Activated CD4-positive, alpha-beta T cell treated with anti-CD3 and anti-CD28 coated beads, Interleukin-2, amount 10 ng/mL, durations not matched to agents 7 days and 5 days (primary cell): Measurements from ENCODE around the gene PNPLA2. TPM values are rescaled to one million over a fixed set of nuclear protein-coding genes. Genes with fewer than 3 reads are reported as not detected.

Experiments used
- CTCF ChIA-PET: fragments of 350-600 bp; sonication (Branson Sonifier 250); formaldehyde crosslinking; loops from one replicate; lab custom pipeline; 2021; ENCODE audit warnings: antibody characterized with exemption; lab: Charles Lee
- POLR2A ChIA-PET: fragments of 350-600 bp; sonication (Branson Sonifier 250); formaldehyde crosslinking; loops from one replicate; lab custom pipeline; 2021; ENCODE audit warnings: antibody characterized with exemption; lab: Charles Lee
- DNase-seq: peaks from one replicate; pipeline ENCODE4 v3.0.0-alpha.2; 2020
- H3K27ac Mint-ChIP-seq: one replicate; pipeline ENCODE4 v1.8.0; 2021; ENCODE audit warnings: mild to moderate bottlenecking, moderate library complexity, mixed read lengths
- H3K27me3 Mint-ChIP-seq: one replicate; pipeline ENCODE4 v1.8.0; 2021; ENCODE audit warnings: mixed read lengths
- H3K36me3 Mint-ChIP-seq: one replicate; pipeline ENCODE4 v1.8.0; 2021; ENCODE audit warnings: low read depth, mixed read lengths
- H3K4me1 Mint-ChIP-seq: one replicate; pipeline ENCODE4 v1.8.0; 2021; ENCODE audit warnings: mixed read lengths
- H3K4me3 Mint-ChIP-seq: one replicate; pipeline ENCODE4 v1.8.0; 2021; ENCODE audit warnings: mild to moderate bottlenecking, moderate library complexity, mixed read lengths
- H3K9me3 Mint-ChIP-seq: one replicate; pipeline ENCODE4 v1.8.0; 2021; ENCODE audit warnings: mixed read lengths
- total RNA-seq, 2 experiments: library from RNA; stranded (reverse); gene quantifications; one replicate each; pipeline ENCODE4 v1.2.3, GENCODE V29; 2021

PNPLA2 gene
- total RNA-seq, 2 experiments from 2014 or later, result 68.9 to 71.9 TPM

DNA sequence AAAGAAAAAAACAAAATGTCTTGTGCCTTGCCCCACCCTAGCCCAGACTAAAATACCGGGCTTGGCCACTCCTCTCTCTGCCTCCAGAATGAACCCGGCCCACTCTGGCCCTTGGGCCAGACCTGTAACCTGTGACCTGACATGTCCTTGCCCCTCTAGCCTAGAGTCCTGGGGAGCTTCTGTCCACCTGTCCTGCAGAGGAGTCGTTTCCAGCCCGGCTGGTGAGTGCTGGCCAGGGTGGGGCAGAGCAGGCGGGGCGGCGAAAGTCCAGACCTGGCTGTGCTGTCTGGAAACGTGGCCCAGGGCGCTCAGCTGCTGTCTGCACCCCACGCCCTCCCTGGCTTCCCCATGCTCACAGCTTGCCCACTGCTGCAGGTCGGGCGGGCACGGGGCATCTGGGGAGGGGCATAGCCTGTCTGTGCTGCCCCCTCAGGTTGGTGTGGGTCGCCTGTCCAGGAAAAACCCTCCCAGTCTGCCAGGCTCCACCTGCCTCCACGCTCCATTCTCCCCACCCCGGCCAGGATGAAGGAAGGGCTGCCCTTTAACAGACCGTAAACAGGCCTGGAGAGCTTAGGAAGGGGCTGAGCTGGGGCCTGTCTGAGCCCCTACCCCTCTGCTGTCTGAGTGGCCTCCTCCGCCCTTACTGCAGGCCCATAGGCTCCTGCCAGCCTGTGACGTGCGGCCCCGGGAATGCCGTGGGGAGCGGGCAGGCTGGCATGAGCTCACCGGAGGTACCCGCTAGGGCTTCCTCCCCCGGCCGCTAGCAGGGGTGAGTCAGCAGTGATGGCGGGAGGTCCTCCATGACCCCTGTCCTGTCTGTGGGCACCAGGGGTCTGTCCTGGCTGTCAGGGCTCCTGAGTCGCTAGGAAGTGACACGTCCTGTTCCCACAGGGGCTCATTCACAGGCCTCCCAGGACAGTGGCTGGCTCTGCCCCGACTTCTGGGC lies 15.9 kb downstream of the PNPLA2 start:
- no peak overlapping the region for H3K27ac Mint-ChIP-seq
- ChIA-PET CTCF (interaction anchor here (1.1 to 5.5 kb wide), 4 partner anchors 13 to 37 kb away, joined by 3 to 19 read pairs (median 4); partner anchors contain the start of gene PNPLA2), POLR2A (no interaction called here)
- H3K36me3 Mint-ChIP-seq, result peaks cover 2% of the 10 kb centered on the region
- peaks cover 23% of the 10 kb centered on the region for H3K27me3 Mint-ChIP-seq
- peaks cover 19% of the 10 kb centered on the region for H3K4me1 Mint-ChIP-seq
- no peak for DNase-seq
- H3K9me3 Mint-ChIP-seq, result no peaks in the 10 kb centered on the region
- H3K4me3 Mint-ChIP-seq, result peak overlapping the region; percentile 67

DNA sequence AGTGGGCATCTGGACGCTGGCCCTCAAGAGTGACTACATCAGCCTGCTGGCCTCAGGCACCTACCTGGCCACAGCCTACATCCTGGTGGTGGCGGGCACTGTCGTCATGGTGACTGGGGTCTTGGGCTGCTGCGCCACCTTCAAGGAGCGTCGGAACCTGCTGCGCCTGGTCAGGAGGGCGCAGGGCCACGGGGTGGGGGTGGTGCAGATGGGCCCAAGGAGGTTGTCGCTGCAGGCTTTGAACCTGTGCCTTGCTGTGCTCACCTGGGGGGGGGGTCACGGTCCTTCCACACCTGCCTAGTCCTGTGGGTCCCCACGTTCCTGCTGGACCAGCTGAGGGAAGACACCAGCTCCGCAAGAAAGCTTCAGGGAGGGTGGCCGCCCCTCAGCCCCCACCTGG lies 17.6 kb downstream of the PNPLA2 start:
- Mint-ChIP-seq H3K9me3 (no peaks in the 10 kb centered on the region), H3K27ac (no peak overlapping the region), H3K27me3 (peaks cover 12% of the 10 kb centered on the region), H3K36me3 (peaks cover 5% of the 10 kb centered on the region), H3K4me1 (peaks cover 28% of the 10 kb centered on the region), H3K4me3 (no peak overlapping the region)
- CTCF ChIA-PET, result interaction anchor here (5.5 kb wide), 1 partner anchor 11 kb away, joined by 19 read pairs; no protein-coding TSS in a partner anchor
- POLR2A ChIA-PET, result no interaction called here
- DNase-seq, result no peak

DNA sequence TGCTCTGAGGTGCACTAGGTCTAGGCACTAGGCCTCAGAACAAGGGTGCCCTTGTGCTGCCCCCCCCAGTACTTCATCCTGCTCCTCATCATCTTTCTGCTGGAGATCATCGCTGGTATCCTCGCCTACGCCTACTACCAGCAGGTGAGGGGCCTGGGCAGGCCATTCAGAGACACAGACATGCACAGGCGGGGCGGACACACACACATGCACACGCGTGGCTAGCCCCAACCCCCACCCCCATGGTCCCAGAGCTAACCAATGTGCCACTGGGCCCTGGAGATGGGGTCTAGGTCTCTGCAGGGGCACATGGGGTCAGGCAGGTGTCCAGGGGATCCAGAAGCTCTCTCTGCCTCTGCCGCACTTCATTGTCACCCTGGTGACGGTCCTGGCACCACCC lies 18.0 kb downstream of the PNPLA2 start:
- Mint-ChIP-seq H3K9me3 (no peaks in the 10 kb centered on the region), H3K27ac (no peak overlapping the region)

DNA sequence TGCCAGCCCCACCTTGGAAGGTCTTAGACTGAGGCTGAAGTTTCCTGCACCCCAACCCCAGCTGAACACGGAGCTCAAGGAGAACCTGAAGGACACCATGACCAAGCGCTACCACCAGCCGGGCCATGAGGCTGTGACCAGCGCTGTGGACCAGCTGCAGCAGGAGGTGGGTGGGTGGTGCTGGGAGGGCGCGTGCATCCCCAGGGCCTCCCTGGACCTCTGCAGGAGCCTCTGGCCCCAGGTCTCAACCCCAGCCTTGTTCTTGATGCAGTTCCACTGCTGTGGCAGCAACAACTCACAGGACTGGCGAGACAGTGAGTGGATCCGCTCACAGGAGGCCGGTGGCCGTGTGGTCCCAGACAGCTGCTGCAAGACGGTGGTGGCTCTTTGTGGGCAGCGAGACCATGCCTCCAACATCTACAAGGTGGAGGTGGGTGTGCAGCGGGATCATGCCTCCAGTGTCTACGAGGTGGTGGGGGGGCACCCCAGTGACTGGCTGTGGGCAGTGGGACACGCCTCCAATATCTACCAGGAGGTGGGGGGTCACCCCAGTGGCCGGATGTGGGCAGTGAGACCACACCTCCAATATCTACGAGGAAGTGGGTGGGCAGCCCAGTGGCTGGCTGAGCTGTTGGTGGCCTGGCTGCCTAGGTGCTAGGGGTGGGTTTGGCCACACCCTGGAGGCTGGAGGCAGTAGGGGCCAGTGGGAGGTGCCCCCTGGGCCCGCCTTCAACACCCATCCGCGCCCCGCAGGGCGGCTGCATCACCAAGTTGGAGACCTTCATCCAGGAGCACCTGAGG lies 18.7 kb downstream of the PNPLA2 start:
- Mint-ChIP-seq H3K4me3 (no peak overlapping the region), H3K4me1 (peaks cover 24% of the 10 kb centered on the region), H3K27ac (no peak overlapping the region), H3K36me3 (peaks cover 5% of the 10 kb centered on the region), H3K27me3 (peaks cover 4% of the 10 kb centered on the region), H3K9me3 (no peaks in the 10 kb centered on the region)
- CTCF ChIA-PET, result interaction anchor here (0.9 kb wide), 1 partner anchor 11 kb away, joined by 3 read pairs; no protein-coding TSS in a partner anchor
- POLR2A ChIA-PET, result no interaction called here
- DNase-seq, result no peak

More for the DNA sequence above, 18.0 kb downstream of the PNPLA2 start:
- peaks cover 5% of the 10 kb centered on the region for H3K36me3 Mint-ChIP-seq
- peaks cover 8% of the 10 kb centered on the region for H3K27me3 Mint-ChIP-seq
- ChIA-PET CTCF (no interaction called here), POLR2A (no interaction called here)
- no peak overlapping the region for H3K4me3 Mint-ChIP-seq
- DNase-seq, result no peak
- peaks cover 27% of the 10 kb centered on the region for H3K4me1 Mint-ChIP-seq

DNA sequence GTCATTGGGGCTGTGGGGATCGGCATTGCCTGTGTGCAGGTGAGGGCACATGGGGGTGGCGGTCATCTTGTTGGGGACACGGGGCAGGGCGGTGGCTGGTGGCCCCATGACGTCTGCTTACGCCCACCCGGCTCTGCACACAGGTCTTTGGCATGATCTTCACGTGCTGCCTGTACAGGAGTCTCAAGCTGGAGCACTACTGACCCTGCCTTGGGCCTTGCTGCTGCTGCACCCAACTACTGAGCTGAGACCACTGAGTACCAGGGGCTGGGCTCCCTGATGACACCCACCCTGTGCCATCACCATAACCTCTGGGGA lies 19.2 kb downstream of the PNPLA2 start:
- ChIA-PET POLR2A (no interaction called here), CTCF (interaction anchor here (0.7 to 0.9 kb wide), 2 partner anchors 11 to 68 kb away, joined by 3 read pairs; no protein-coding TSS in a partner anchor)
- no peak overlapping the region for H3K4me3 Mint-ChIP-seq
- H3K27me3 Mint-ChIP-seq, result peaks cover 4% of the 10 kb centered on the region
- H3K9me3 Mint-ChIP-seq, result no peaks in the 10 kb centered on the region
- no peak overlapping the region for H3K27ac Mint-ChIP-seq
- H3K36me3 Mint-ChIP-seq, result peaks cover 5% of the 10 kb centered on the region
- DNase-seq, result no peak
- peaks cover 24% of the 10 kb centered on the region for H3K4me1 Mint-ChIP-seq

DNA sequence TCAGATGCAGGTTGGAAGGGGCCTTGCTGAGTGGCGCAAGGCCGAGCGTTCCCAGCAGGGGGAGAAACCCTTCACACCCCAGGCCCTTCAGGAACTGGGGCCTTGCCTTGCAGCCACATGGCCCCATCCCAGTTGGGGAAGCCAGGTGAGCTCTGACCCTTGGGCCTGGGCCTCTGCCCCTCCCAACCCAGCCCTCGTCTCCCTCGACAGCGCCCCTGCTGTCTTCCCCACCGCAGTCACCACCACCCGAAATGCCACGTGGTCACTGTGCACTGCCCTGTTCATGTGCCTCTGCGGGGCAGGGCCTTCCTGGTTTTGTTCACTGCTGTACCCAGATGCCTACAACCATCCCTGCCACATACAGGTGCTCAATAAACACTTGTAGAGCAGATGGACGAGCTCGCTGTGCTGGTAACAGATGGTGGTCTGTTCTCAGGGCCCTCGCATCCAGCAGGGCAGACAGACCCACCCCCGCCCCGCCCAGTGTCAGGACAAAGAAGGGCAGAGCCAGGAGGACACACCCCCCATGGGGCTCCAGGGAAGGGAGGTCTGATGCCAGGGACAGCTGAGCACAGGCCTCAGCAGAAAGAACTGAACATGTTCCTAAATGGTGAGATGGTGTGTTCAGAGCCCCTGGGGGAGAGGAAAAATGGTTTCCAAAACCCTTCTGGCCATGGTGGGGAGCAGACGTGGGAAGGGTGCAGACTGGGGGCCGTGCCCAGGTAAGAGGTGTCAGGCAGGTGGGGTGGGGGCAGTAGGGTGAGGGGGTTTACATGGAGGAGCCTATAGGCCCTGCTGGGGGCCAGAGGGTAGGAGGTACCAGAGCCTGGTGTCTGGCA lies 19.9 kb downstream of the PNPLA2 start:
- ChIA-PET CTCF (interaction anchor here (0.7 to 0.9 kb wide), 2 partner anchors 10 to 68 kb away, joined by 3 read pairs; no protein-coding TSS in a partner anchor), POLR2A (no interaction called here)
- H3K9me3 Mint-ChIP-seq, result no peaks in the 10 kb centered on the region
- H3K4me1 Mint-ChIP-seq, result peaks cover 26% of the 10 kb centered on the region
- no peak overlapping the region for H3K27ac Mint-ChIP-seq
- no peak for DNase-seq
- H3K27me3 Mint-ChIP-seq, result peaks cover 5% of the 10 kb centered on the region
- no peak overlapping the region for H3K4me3 Mint-ChIP-seq
- H3K36me3 Mint-ChIP-seq, result peaks cover 5% of the 10 kb centered on the region

DNA sequence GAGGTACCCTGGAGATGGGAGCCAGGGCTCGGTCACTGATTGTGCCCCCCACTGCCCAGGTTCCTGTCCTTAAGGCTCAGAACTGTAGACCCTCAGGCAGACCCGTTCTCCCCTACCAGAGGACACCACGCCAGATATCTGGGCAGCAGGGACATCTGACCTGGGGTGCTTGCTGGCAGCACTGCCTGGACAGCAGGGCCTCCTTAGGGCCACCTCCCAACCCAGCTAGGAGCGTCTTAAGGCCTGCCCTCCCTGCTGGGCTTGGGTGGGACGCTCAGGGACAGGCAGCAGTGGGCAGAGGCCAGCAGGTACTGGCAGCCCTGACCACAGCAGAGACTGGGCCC lies 20.5 kb downstream of the PNPLA2 start:
- Mint-ChIP-seq H3K27ac (no peak overlapping the region), H3K4me1 (peaks cover 24% of the 10 kb centered on the region), H3K4me3 (no peak overlapping the region), H3K9me3 (no peaks in the 10 kb centered on the region), H3K27me3 (peaks cover 2% of the 10 kb centered on the region), H3K36me3 (peaks cover 5% of the 10 kb centered on the region)
- ChIA-PET POLR2A (no interaction called here), CTCF (no interaction called here)
- DNase-seq, result no peak

DNA sequence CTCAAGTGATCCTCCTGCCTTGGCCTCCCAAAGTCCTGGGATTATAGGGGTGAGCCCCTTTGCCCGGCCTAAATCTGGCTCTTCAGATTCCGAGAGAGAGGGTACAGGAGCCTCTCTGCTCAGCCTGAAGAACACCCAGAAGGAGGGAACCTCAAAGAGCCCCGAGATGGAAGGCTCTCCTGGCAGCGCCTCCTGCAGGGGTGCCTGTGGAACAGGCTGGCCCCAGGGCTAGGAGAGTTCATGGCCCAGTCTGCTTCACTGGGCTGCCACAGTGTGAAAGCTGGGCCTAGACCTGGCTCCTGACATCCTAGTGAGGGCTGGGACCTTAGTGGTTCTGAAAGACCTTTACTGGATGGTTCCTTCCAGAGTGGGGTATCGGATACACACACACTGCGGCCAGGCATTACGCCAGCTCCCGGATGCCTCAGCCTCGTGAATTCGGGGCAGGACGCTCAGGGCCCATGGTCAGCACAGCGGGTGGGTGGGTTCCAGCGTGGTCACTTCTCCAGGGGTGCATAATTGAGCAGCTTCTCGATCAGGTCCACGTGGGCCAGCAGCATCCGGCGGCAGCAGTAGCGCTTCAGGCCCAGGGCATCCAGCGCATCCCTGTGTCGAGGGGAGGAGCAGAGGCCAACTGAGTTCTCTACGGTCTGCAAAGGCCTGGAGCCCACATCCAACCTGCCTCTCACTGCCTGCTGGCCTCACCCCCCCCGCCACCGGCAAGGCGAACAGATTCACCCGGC lies 21.3 kb downstream of the PNPLA2 start:
- Mint-ChIP-seq H3K36me3 (peaks cover 5% of the 10 kb centered on the region), H3K4me3 (peak overlapping the region; percentile 81), H3K27me3 (peaks cover 2% of the 10 kb centered on the region), H3K9me3 (no peaks in the 10 kb centered on the region), H3K27ac (peak overlapping the region; percentile 63), H3K4me1 (peaks cover 28% of the 10 kb centered on the region)
- DNase-seq, result no peak
- CTCF ChIA-PET, result interaction anchor here (1.8 kb wide), 1 partner anchor 7 kb away, joined by 7 read pairs; the partner anchor contains the start of gene CD151
- POLR2A ChIA-PET, result no interaction called here

DNA sequence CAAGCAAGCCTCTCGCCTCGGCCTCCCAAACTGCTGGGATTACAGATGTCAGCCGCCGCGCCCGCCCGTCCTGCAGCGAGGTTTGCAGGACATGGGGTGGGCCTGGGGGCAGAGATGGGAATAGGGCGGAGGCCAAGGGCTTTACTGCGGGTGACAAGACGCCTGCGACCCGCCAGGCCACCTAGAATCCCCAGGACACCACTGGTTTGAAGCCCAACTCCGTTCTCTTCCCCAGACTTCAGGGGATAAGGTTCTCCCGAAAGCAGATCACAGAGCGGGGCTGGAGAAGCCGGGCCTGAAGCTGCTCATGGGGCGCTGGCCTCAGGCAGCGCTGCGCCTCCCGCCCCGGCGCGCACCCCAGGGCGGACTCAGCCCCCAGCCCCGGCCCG lies 23.3 kb downstream of the PNPLA2 start:
- H3K36me3 Mint-ChIP-seq, result peaks cover 5% of the 10 kb centered on the region
- ChIA-PET CTCF (interaction anchor here (1.0 to 1.8 kb wide), 4 partner anchors 9 to 733 kb away, joined by 3 to 7 read pairs (median 4); partner anchors contain the start of gene CD151), POLR2A (no interaction called here)
- no peak for DNase-seq
- H3K9me3 Mint-ChIP-seq, result no peaks in the 10 kb centered on the region
- peaks cover 29% of the 10 kb centered on the region for H3K4me1 Mint-ChIP-seq
- H3K27ac Mint-ChIP-seq, result peak overlapping the region; percentile 84
- H3K27me3 Mint-ChIP-seq, result peaks cover 2% of the 10 kb centered on the region
- H3K4me3 Mint-ChIP-seq, result peak overlapping the region; percentile 81

DNA sequence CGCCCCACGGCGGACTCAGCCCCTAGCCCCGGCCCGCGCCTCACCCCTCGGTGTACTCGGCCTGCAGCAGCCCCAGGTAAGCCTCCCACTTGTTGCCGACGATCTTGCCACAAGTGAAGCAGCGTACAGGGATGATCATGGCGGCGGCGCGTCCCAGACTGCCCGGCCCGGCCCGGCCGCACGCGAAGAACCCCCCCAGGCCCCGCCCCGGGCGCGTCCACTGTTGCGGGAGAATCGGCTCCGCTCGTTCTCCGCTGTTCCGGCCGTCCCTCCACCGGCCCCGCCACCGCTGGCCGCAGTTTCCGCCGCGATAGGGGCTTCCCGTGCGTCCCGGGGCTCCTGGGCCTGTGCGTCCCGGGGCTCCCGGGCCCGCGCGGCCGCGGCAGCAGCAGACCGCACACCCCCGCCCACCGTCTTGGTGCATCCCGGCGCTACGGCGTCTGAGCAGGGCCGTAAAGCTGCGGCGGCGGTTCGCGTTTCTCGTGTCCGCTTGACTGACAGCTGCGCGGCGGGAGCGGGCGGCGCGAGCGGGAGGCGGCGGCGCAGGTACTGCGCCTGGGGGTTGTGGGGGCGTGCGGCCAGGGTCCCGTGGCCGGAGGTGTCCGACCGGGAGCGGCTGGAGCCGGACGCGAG lies 23.8 kb downstream of the PNPLA2 start, which contains the start of the genes POLR2L and TSPAN4:
Gene POLR2L (minus strand): TSS at position 160 of the 633 bp plus-strand sequence. CDS start 21 bp downstream, at position 139.
Gene TSPAN4 (plus strand): TSS at position 483 of the 633 bp plus-strand sequence. CDS start 7,453 bp downstream, outside the sequence.
- peaks cover 2% of the 10 kb centered on the region for H3K27me3 Mint-ChIP-seq
- peak within 1 kb of the TSS; percentile 81 for H3K4me3 Mint-ChIP-seq
- POLR2A ChIA-PET, result no interaction called here
- CTCF ChIA-PET, result interaction anchor here (1.0 to 1.8 kb wide), 5 partner anchors 12 to 732 kb away, joined by 3 to 4 read pairs (median 4); partner anchors contain the start of gene CRACR2B
- H3K36me3 Mint-ChIP-seq, result peaks cover 5% of the 10 kb centered on the region
- peak; percentile 87 for DNase-seq
- H3K4me1 Mint-ChIP-seq, result peaks cover 29% of the 10 kb centered on the region
- H3K27ac Mint-ChIP-seq, result peak within 1 kb of the TSS; percentile 86
- H3K9me3 Mint-ChIP-seq, result no peaks in the 10 kb centered on the region
